Measurements from ENCODE around the gene YBX2.

YBX2 gene

DNA sequence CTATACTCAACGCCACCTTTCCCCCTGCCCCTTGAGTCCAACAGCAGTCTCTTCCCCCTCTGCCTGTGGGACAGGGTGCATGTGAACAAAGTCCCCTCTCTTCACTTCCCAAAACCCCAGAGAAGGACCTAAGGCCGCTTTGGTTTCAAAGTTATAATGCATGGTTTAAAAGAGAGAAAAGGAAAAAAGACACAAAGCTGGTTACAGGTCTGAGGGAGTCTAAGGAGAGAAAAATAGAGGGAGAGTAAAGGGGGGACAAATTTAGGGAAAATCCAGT is 51.0 kb downstream of the YBX2 start:
- DNase-seq (ENCODE audit: low spot score) = no peak

DNA sequence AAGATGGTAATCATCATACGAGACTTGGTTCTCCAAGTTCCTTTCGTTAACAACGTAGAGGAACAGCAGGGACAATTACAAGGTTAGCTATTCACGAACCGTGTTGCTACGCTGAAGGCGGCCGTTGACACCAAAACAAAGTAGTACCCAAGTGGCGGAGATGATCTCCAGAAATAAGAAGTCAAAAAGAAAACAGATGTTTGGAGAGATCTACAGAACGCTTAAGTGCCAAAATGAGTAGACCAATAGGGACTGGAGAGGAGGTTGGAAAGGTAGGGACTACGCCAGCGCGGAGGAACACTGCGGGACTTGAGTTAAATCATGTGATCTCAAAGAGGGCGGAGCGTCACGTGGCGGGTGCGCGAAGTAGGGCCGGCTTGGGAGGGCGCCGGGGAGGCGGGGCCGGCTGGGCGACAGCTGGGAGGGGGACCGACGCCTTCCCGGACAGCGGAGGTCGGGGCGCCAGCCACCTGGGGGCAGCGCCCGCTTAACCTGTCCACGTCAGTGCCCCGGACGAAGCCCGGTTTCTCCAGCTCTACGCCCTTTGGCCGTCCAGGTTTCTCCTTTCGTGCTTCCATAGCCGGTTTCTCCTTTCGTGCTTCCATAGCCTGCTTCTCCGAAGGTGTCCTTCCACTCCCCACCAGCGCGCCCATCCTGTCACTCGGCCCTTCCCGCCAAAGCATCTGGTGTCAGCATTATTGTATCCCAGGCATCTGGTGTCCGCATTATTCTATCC is 51.6 kb downstream of the YBX2 start:
- DNase-seq (ENCODE audit: low spot score) = no peak

DNA sequence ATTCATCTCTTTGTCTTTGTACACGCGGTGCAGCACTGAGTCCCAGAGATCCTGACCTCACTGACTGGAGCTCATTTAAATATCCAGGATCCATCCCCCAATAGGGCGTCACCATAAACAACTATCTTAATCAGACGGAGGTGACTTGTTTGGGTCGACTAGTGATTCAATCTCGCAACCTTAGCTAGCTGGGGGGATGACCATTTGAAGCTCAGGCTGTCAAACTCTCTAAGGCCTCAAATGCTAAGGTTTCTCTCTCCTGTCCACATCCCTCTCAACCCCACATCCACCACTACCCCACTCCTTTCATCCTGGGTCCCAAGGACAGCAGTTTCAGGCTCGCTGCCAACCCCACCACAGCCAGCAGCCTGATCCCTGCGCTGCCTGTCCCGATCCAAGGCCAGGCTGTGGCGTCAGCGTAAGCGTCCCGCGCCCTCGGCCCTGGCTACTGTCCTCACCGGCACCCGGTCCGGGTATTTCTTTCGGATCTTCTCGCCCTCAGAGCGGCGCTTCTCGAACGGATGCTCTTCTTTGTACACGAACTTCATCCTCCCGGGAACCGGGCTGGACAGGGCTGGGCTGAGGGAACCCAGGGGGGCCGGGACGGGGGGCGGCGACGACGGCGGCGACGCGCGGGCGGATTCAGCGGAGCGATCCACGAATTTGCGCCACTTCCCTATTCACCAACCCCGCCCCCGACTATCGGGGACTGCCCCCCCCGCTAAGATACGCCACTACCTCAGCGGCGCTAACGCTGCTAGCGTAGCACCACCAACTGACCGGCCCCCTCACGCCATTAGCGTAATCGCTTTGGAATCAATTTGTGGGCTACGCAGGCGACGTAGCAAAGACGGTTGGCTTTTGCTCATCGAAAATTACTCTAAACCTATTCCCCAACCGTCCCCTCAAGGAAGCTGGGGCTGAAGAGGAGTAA is 52.4 kb downstream of the YBX2 start, which contains the start of gene GABARAP:
Gene GABARAP, minus strand, starts transcription at position 667 of the 934 bp plus-strand sequence. Its CDS starts 119 bp downstream, at position 548.
- DNase-seq (ENCODE audit: low spot score) = peak; percentile 83

DNA sequence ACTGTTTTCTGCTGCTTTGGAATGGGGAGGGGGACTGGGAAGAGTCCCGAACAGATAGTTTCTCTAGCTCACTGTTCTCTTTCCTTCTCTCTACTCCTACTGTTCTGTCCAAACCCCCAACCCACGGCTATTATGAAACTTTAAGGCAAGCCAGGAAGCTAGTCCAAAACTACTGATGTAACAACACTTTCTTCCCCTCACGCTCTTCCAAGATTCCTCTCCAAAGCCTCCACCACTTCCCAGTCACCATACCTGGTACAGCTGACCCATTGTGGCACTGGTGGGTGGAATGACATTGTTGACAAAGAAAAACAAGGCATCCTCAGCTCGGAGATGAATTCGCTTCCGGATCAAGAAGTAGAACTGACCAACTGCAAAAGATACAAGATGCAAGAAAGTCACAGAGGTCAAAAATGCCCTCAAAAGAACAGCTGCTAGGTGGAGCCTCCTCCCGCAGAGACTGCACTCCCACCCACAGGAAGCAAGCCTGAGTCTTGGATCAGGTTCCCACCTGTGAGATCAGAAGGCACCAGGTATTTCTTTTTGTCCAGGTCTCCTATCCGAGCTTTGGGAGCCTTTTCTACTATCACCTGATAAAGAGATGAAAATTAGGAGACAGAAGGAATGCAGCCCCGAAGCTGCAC is 53.2 kb downstream of the YBX2 start:
- no peak for DNase-seq (ENCODE audit: low spot score)

DNA sequence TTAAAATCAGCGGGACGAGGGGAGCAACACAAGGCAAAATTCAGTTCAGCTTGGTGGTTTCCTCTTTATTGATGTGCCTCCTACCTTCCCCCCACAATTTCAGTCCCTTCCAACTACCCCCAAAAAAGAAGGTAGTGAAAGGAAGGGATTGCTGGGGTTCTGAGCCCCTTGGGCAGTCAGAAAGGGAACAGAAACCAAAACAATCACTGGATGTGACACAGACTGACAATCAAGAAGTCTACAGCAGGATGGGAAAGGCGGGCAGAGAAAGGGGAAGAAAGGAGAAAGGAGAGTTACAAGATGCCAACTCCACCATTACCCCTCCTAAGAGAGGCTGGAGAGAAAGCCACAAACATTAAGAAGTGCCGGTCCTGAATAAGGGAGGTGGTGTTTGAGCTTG is 54.1 kb downstream of the YBX2 start:
- DNase-seq (ENCODE audit: low spot score) = no peak

DNA sequence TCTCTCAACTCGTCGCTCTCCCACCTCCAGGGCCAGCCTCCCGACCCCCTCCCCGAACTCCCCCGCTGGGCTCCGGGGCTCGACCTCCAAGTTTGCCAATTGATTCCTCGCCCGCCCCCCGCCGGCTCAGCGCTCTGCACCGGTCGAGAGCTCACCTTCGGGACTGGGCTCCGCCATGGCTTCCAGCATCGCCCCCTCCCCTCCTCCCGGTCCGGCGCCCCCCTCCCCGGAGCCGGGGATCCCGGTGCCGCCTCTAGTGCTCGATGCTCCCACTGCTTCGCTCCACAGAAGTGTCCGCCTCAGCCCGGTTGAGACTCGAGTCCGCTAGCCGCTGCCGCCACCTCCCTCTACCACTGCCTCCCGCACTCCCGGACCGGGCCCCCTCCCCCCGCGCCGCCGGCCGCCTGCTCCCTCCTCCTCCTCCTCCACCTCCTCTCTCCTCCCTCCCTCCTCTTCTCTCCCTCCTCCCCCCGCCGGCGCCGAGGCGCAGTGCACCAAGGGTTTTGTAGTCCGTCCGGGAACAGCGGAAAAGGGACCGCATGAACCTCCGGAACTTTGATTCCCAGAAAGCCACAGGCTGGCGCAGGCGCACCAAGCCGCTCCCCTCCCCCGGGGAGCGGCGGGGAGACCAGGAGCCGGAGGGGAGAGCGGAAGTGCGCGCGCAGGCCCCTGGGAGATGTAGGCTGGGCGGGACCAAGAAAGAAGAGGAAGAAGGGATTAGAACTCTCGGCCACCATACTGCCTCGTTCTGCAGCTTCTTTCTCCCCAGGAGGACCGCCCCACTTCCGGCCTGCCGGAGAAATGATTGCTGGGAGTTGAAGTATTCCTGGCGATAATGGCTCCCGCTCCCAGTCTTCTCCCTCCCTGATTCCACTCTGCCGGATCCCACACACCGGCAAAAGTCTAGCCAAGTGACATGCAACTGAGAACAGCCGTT is 55.1 kb downstream of the YBX2 start, which contains the start of gene PHF23:
Gene PHF23, minus strand, starts transcription at position 367 of the 937 bp plus-strand sequence. Its CDS starts 178 bp downstream, at position 189.
- DNase-seq (ENCODE audit: low spot score) = peak; percentile 100

DNA sequence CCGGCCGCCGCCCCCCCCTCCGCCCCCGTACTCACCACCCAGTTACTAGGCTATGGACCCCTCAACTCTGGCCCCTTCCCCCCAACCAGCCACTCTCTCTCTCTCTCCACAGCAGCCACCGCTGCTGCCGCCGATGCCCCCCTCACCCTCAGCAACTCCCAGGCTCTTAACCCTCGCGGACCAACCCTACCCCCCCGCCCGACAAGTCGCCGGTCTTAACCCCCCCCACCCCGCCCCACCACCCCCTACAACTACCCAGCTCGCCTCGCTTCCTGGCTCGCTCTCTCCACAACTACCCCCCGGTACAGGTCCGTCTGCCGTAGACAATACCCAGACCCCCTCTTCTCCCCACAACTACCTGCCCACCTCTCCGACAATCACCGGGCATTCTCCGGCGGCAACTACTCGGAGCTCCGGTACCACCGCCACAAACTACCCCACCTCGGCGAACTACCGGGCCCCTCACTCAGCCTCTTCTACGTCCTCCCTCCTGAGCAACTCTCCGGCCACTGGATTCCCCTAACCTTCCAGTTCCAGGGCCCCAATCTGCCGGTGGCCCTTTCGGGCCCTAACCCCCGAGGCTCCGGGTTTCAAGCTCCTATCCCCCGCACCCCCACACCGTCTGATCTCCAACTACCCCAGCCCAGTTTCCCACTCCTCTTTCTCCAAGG is 55.9 kb downstream of the YBX2 start:
- no peak for DNase-seq (ENCODE audit: low spot score)
